ENCODE measurements around the gene CDCA4.

CDCA4 gene

GRCh38 chr14:104973385-104974145, 47.3 kb downstream of the CDCA4 start:
- no peak for DNase-seq

GRCh38 chr14:104973135-104973384, 47.8 kb downstream of the CDCA4 start:
- no peak for DNase-seq

DNA sequence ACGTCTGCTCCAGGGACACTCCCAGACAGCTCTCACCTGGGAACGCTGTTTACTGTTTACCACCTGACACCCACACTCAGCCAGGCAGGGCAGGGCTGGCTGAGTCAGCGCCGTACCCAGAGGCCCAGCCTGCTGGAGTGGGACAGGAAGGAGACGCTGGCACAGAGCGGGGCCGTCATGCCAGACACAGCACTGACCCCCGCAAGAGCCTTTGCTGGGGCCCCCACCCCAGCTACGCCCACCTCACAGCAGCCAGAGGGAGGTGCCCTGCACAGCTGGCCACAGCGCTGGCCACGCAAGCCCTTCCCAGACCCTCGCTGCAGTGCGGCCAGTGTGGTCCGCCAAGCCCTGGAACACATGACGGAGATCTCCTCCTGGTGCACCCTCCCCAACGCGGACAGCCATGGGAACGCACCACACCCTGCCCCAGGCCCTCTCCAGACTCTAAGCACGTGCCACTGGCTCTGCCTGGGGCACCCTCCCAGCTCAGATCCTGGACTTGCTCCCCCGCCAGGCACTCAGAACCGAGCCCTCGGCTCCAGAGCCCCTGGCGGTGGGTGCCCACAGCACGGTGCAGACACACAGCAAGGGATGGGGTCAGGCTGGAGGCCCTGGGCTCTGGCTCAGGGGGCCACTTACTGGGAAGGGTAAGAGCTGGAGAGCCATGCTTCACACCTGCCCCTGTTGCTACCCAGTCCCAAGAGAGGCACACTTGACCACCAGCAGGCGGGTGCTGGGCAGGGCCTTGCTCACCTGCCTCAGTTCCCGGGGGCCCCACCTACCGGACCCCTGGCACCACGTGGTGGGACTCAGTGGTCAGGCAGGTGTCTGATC, 48.4 kb downstream of the CDCA4 start:
- DNase-seq, result no peak

GRCh38 chr14:104971447-104972240, 49.2 kb downstream of the CDCA4 start:
- no peak for DNase-seq

- DNase-seq, result no peak
Measured at GRCh38 chr14:104970231-104971068, 50.4 kb downstream of the CDCA4 start.

- DNase-seq, result no peak
Measured at GRCh38 chr14:104969741-104970230, 51.1 kb downstream of the CDCA4 start.

DNA sequence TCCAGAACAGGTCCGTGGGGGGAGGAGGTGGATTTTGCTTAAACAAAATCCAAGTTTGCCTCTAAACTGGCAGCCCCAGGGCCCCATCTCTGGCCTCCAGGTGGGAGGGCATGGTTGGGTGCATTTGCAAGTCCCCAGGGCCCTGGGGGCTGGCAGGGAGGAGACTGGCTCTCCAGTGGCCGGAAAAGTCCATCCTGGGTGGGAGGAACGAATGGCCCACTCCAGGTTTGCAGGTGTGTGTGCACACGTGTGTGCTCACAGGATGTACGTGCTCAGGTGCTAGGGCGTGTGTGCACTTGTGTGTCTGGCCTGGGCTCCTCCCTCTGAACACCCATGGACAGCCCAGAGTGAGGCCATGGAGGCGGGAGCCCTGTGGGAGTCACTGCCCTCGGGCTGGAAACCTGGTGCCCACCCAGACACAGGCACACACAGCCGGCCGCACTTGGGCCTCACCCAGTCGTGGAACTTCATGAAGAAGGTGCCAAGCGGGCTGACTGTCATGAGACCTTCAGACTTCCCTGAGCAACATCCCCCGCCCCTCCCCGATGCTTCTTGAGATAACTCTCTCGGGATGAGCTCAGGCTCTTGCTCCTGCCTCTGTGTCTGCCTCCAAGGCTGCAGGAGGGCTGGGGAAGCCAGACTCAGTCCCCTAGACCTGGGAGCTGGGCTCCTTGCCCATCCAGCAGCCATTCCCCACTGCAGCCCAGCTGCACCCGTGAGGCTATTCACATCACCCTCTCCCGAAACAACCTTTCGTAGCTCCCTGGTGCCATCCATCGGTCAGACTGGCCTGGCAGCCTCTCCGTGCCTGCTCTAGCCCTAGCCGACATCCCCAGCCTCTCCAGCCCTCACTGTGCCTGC, 52.1 kb downstream of the CDCA4 start:
- no peak for DNase-seq

- no peak for DNase-seq
Measured at GRCh38 chr14:104968153-104968527, 52.7 kb downstream of the CDCA4 start.

DNA sequence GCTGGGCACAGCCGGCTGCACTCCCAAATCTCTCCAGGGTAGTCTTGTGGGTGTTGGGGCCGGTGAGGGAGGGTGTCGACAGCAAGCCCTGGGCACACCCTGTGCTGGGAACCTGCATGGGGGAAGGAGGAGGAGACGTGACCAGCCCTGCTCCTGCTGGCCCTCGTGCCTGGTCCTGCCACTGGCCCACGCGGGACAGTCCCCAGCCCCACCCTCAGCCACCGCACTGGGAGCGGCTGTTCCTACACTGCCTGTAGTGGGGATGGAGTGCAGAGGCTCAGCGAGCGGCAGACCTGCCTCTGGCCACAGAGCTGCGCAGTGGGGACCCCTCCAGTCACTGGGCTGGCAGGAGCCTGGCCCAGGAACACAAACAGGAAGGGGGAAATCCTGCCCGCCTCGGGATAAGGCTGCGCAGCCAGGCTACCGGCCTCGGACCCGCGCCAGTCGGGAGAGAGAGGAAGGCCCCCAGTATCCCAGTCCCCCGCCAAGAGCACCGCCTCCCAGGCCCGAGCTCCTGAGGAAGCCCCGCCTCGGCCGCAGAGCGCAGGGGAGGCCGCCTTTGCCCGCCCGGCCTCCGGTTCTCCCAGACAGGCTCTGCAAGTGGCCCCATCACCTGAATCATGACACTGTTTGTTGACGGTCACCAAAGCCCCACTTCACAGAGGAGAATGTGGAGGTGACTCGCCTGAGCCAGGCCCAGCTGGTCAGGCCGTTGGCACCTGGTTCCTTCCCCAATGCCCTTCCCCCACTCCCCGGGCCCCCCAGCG, 53.3 kb downstream of the CDCA4 start:
- DNase-seq, result no peak

GRCh38 chr14:104966981-104967385, 53.9 kb downstream of the CDCA4 start:
- DNase-seq, result no peak

DNA sequence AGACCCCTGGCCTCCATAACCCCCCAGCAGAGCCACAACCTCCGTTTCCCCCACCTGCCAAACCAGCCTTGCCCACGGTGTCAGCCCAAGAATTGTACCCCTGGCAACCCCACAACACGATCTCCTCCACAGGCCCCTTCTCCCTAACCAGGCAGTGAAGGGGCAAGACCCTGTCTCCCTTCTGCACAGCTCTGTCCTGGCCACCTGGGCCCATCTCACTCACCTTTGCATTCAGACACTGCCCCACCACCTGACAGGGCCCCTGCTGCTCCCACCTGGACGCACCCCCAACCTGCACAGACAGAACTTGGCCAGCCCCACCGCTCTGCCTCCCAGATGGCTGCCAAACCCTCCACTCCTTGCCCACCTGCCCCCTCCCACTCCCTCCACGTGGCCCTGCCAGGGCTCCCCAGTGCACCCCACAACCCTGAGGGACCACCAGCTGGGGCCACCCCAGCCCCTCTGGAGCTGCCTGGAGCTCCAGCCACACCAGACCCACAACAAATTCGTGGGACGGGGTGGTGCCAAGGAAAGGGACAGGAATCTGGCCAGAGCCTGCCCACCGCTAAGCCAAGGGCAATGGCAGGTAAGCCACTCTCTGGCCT, 54.5 kb downstream of the CDCA4 start:
- no peak for DNase-seq

DNA sequence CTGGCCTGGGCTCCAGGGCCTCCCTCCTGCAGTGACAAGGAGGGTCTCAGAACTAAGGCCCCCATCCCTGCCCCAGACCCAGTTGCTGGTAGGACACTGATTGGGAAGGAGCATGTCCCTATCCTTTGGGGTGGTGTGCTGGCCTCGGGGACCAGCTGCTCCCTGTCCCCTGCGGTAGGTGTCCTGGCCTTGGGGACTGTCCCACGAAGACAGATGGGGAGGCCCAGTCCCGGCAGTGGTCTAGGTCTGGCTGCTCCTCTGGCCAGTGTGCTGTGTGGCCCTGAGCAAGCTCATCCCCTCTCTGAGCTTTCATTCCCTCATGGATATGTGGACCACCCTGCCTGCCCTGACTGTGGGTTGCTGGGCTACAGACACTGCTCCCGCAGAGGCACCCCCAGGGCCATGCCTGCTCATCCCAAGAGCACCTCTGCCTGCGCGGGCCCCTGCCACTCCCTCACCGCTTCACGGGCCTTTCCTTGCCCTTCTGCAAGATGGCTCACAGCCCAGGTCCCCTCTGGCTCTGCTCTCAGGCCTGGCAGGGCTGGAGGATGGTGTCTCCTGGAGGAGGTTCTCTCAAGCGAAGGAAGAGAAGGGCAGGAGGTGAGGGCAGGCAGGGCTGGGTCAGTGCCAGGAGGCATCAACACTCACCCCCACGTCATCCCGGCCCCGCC, 55.2 kb downstream of the CDCA4 start:
- DNase-seq, result no peak

DNA sequence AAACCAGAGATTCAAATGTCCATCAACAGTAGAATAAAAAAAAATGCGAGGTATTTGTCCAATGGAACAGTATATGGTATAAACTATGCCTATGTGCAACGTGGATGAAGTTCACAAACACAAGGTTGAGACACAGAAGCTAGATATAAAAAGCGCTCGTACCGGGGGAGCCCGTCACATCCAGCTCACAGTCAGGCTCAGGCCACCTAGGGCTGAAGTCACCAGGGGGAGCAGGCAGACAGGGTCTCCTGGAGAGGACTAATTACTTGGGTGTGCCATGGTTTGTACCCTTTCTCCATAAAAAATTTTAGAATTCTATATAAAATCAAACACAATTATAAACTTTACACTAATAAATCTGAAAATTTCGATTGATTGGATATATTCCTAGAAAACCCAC, 56.3 kb downstream of the CDCA4 start:
- no peak for DNase-seq

Data from effector CD4-positive, alpha-beta T cell (primary cell).